Ovary (tissue), 1 donor: ENCODE results near the gene SLC4A8.

Experiments
- EP300 ChIP-seq: sonication (generic); formaldehyde crosslinking; IDR thresholded peaks from one replicate; pipeline ENCODE4 v1.6.1; 2017; ENCODE audit warnings: antibody characterized with exemption
- POLR2A ChIP-seq: fragments of 450-650 bp; IDR thresholded peaks from one replicate; pipeline ENCODE4 v1.6.1; 2017; ENCODE audit warnings: antibody characterized with exemption, mild to moderate bottlenecking, moderate library complexity

- TF ChIP-seq POLR2A (no peak), EP300 (no peak)
These were observed 35.9 kb downstream of the SLC4A8 start for GRCh38 chr12:51460519-51460918.
